GM10266 (cell line): ENCODE data around the gene SRC.

ENCODE experiments used
- DNase-seq: peaks from one replicate; pipeline ENCODE4 v3.0.0; 2012; ENCODE audit errors: extremely low spot score
- TF ChIP-seq, protein P1 (sequence below): IDR thresholded peaks from 2 replicates; pipeline ENCODE4 v1.5.1; 2012; ENCODE audit warnings: mild to moderate bottlenecking, low read depth; ENCODE audit not compliant: control insufficient read depth, insufficient read depth; ENCODE audit errors: missing control alignments

Gene SRC

DNA sequence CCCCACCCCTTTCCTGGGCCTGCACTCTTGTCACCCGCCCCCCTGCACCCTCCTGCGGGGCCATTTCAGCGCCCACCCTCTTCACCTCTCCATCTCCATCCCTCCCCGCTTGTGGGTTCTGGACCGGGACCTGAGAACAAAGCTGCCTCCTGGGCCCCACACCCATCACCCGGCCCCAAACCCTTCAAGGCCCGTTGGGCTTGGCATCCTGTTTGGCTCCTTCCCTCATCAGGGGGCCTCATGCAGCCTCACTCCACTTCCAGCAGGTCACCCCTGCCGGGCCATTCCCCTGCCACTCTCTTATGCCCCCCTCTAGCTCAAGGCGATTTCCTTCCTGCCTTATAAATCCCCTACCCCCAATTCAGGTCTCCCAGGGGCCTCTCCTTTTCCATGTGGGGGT lies 67.4 kb downstream of the SRC start:
- TF ChIP-seq, protein P1, sequence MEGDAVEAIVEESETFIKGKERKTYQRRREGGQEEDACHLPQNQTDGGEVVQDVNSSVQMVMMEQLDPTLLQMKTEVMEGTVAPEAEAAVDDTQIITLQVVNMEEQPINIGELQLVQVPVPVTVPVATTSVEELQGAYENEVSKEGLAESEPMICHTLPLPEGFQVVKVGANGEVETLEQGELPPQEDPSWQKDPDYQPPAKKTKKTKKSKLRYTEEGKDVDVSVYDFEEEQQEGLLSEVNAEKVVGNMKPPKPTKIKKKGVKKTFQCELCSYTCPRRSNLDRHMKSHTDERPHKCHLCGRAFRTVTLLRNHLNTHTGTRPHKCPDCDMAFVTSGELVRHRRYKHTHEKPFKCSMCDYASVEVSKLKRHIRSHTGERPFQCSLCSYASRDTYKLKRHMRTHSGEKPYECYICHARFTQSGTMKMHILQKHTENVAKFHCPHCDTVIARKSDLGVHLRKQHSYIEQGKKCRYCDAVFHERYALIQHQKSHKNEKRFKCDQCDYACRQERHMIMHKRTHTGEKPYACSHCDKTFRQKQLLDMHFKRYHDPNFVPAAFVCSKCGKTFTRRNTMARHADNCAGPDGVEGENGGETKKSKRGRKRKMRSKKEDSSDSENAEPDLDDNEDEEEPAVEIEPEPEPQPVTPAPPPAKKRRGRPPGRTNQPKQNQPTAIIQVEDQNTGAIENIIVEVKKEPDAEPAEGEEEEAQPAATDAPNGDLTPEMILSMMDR = no peak
- DNase-seq = no peak

DNA sequence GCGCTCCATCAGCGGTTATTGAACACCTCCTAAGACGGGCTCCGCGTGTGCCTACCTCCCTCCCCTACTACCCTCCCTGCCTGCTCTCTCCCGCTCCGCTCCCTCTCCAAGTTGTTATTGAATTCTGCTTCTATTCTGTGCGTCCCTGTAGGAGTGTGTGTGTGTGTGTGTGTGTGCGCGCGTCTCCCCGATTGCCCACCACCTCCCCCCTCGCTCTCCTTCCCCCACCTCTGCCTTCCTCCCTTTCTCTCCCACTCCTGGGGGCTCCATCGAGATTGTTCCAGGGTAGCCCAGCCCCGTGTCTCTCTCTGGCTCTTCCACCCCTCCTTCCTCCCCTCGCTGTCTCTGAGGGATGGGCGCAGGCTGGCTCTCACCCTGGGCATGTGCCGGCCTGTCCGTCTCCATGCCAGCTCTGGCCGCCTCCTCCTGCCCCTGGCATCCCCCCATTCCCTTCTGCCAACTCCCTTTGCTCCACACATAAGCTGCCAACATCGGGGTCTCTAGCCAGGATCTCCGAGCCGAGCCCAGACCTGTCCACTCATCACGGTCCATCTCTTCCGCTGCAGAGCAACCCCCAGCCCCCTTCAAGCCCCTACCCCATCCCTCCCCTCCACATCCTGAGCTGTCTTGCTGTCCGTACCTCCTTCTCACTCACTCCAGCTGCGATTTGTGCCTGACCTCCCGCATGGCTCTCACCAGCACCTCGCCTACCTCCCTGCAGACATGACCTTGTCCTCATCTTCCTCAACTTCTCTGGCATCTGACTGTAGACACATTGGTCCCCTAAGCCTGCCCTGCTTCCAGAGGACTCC lies 68.5 kb downstream of the SRC start:
- TF ChIP-seq, protein P1 = no peak
- no peak for DNase-seq

DNA sequence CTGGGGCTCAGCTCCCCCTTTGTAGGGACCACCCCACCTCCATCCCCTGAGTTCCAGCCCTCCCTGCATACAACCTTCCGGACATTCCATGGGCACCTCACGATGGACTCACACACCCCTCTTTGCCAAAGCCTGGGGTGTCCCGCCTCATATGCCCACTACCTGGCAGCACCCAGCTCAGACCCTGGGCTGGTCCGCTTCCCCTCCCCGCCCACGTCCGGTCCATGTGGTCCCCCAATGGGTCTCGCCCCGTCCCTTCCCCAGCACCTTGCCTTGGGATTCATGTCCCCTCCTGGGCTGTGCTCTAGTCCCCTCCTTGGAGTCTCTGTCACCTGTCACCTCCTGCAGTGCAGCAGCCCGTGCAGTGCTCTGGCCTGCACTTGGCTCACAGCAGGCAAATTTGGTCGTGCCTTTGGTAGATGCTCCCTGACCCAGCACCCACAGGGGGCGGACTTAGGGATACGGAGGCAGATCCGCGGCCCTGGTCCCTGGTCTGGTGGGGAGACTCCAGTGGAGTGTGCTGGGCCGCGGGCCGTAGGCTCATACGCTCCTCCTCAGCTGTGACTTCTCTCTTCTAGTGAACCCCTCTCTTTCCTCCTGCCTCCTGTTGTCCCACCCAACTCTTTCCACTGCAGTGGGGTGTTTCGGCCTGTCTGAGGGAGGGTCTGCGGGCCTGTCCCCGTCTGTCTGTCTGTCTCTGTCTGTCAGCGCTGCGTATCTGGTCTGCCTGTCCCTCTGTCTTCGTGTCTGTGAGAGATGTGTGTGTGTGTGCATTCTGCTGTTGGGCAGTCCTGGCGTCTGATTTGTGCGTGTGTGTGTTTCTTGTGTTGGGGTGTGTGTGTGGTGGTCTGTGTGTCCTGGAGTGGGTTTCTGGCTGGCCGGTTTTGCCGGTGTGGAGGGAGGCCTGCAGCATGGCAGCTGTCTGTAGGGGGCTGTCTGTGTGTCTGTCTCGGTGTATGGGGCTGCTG lies 69.5 kb downstream of the SRC start:
- DNase-seq = no peak
- TF ChIP-seq, protein P1 = no peak

DNA sequence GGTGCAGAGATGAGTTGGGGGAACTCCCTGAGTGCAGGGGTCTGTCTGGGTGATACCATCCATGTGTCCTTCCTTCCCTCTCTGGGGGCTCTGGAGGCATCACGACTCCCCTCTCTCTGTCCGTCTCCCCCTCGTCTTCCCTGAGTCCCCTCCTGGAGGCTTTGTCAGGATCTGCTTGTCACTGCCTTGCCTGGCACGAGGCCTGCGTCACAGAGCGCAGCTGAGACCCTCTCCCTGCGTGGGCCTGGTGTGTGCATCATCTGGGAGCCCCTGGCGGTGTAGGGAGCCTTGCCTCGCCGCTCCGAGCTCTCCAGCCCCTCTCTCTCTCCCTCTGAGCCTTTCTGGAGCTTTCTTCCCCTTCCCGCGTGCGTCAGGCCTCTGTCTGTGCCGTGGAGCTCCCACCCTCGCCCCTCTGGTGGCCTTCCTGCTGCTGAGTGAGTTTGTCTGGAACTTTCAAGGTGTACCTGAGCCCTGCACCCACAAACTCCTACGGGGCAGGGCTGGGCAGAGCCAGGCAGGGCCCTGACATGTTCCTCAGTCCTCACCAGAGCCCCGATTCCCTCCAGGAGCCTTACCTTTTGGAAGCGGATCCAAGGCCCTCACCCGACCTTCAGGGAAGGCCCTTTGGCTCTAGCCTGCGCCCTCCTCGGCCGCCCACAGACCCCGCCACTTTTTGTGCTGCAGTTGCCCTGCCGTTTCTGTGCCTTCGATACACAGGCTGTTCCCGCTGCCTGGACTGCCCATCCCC lies 70.3 kb downstream of the SRC start:
- no peak for DNase-seq
- TF ChIP-seq, protein P1 = no peak

DNA sequence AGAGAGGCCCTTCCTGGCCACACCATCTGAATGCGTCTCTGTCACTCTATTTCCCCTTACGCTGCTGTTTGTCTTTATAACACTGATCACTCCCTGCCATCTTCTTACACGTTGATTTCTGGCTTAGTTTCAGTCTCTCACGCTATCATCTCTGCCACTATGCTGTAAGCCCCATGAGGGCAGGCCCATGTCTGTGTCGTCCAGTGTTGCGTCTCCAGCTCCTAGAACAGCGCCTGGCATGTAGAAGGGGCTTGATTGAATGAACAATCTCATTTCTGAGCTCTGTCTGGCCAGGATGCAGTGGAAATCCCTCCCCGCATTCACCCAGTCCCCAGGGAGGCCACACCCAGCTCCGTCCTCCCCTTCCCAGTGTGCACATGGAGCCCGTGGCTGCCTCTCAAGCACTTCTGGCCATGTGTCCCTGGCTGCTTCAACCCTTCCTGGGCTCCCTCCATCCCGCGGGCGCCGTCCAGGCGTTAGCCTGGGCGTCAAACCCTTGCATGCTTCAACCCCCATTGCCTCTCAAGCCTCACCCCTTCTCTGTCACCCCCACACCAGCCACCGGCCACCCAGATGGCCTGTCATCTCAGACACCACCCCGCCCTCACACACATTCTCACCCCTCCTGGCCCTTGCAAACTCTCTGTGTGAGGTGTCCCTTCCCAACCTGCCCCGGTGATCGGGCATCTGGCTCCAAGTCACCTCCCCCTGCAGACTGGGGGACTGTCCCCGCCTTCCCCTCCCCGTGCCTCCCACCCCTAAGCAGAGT lies 71.1 kb downstream of the SRC start:
- no peak for DNase-seq
- TF ChIP-seq, protein P1 = no peak

DNA sequence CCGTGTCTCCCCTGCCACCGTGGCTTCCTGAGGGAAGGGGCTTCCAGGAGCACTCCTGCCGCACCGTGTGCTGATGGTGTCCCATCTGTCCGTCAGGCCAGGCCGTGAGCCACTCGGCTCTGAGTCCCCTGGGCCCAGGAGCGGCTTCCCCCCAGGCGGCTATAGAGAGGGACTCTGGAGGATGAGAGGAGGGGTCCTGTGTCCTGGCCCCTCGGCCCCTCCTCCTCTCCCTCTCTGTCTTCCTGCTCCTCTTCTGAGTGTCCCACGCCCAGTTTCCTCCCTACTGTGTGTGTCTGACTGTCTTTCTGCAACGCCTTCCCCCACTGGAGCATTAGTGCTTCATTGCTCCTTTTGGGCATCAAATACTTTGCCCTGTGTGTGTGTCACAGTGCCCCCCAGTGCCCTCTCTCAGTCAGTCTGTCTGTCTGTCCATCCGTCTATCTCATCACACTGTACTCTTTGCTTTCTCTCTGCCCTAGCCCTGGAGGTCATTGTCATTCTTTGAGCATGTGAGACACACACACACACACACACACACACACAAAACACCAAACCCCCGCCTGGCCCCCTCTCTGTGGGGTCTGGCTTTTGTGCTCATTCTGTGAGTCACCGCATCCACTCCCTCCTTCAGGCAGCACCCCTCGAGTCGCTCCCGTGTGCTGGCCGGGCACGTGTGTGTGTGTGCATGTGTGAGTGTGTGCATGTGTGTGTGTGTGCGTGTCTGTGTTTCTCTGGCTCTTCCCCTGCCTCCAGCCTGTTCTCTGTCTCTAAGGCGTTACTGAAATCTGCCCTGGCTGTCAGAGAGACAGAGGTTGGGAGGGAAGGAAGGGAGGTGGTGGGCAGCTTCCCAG lies 71.9 kb downstream of the SRC start:
- no peak for DNase-seq
- TF ChIP-seq, protein P1 = no peak
